Measurements from ENCODE around the gene WDR31.

WDR31 gene

DNA sequence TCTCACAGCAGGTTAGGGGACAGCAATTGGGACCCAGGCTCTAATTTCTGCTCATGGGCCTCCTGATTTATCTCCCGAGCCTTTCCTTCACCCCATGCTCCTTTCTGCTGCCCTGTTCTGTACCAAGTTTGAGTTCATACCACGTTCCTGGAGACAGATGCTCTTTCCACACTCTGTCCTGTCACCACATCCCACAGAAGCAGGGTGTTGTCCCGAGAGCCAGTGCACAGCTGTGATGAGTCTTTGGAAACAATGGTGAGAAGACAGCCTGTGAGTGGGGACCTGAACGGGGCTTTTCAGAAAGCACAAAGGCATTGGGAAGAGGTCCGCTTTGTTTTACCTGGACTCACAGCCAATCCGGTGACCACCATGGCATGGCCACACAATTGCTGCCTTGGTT, 17.4 kb downstream of the WDR31 start:
- H3K4me3 ChIP-seq (ENCODE audit: low read depth in 1 of 2, low read length in 2 of 2) = no peak overlapping the region
- H3K27ac ChIP-seq (ENCODE audit: low read length) = no peak overlapping the region
- H3K36me3 ChIP-seq (ENCODE audit: control insufficient read depth in 1 of 2, insufficient read depth in 2 of 2, low read length in 2 of 2) = peaks cover 4 to 25% of the 10 kb centered on the region in 2 donors
- H3K9me3 ChIP-seq (ENCODE audit: control insufficient read depth in 1 of 2, low read length in 2 of 2) = no peaks in the 10 kb centered on the region
- no peaks in the 10 kb centered on the region for H3K27me3 ChIP-seq (ENCODE audit: low read depth, low read length)
- no peaks in the 10 kb centered on the region for H3K4me1 ChIP-seq (ENCODE audit: control insufficient read depth in 1 of 2, insufficient read depth in 2 of 2, low read length in 2 of 2)

GRCh38 chr9:113320051-113320450, 20.0 kb downstream of the WDR31 start:
- peaks cover 4 to 25% of the 10 kb centered on the region in 2 donors for H3K36me3 ChIP-seq (ENCODE audit: control insufficient read depth in 1 of 2, insufficient read depth in 2 of 2, low read length in 2 of 2)
- no peaks in the 10 kb centered on the region for H3K27me3 ChIP-seq (ENCODE audit: low read depth, low read length)

DNA sequence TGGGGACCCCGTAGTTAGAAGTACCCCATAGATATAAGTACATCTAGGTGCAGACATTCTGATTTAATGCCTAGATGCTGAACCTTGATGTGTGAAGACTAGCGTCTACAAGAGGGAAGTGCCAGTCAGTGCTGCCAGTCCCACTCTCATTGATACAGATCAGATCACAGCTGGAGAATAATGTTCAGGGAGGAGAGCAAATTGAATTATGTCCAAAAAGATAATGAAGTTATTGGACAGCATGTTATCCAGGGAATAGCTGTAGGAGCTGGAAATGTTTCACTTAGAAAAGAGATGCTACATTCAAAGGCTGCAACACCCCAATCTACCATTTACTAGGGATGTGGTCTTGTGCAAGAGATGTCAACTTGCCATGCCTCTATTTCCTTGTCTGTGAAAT, 21.0 kb downstream of the WDR31 start:
- no peaks in the 10 kb centered on the region for H3K9me3 ChIP-seq (ENCODE audit: control insufficient read depth in 1 of 2, low read length in 2 of 2)
- peaks cover 4 to 25% of the 10 kb centered on the region in 2 donors for H3K36me3 ChIP-seq (ENCODE audit: control insufficient read depth in 1 of 2, insufficient read depth in 2 of 2, low read length in 2 of 2)

More at GRCh38 chr9:113320051-113320450, 20.0 kb downstream of the WDR31 start:
- Histone ChIP-seq H3K27ac (ENCODE audit: low read length) (no peak overlapping the region), H3K9me3 (ENCODE audit: control insufficient read depth in 1 of 2, low read length in 2 of 2) (no peaks in the 10 kb centered on the region), H3K4me1 (ENCODE audit: control insufficient read depth in 1 of 2, insufficient read depth in 2 of 2, low read length in 2 of 2) (no peaks in the 10 kb centered on the region), H3K4me3 (ENCODE audit: low read depth in 1 of 2, low read length in 2 of 2) (no peak overlapping the region)

DNA sequence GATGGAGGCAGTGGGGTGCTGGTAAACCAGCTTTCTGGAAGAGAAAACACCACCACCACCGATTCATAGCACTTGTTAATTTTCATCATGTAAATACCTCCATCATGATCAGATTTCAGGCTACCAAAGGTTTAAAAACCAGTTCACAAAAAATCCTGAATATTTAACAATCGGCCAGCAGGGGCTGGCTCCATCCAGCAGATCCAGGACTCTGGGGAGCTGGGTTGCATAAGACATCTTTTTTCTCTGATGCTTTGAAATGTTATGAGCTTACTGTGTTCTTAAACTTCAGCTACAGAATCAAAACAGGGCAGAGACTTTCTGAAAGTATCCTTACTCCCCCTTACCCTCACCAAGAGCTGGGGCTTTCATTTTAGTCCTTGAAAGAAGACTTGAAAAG, 22.3 kb downstream of the WDR31 start:
- Histone ChIP-seq H3K27me3 (ENCODE audit: low read depth, low read length) (no peaks in the 10 kb centered on the region), H3K4me1 (ENCODE audit: control insufficient read depth in 1 of 2, insufficient read depth in 2 of 2, low read length in 2 of 2) (no peaks in the 10 kb centered on the region), H3K36me3 (ENCODE audit: control insufficient read depth in 1 of 2, insufficient read depth in 2 of 2, low read length in 2 of 2) (peaks cover 4 to 25% of the 10 kb centered on the region in 2 donors), H3K27ac (ENCODE audit: low read length) (no peak overlapping the region), H3K4me3 (ENCODE audit: low read depth in 1 of 2, low read length in 2 of 2) (no peak overlapping the region), H3K9me3 (ENCODE audit: control insufficient read depth in 1 of 2, low read length in 2 of 2) (no peaks in the 10 kb centered on the region)

More for the DNA sequence above, 21.0 kb downstream of the WDR31 start:
- no peaks in the 10 kb centered on the region for H3K27me3 ChIP-seq (ENCODE audit: low read depth, low read length)
- no peaks in the 10 kb centered on the region for H3K4me1 ChIP-seq (ENCODE audit: control insufficient read depth in 1 of 2, insufficient read depth in 2 of 2, low read length in 2 of 2)
- H3K27ac ChIP-seq (ENCODE audit: low read length) = no peak overlapping the region
- no peak overlapping the region for H3K4me3 ChIP-seq (ENCODE audit: low read depth in 1 of 2, low read length in 2 of 2)

- no peaks in the 10 kb centered on the region for H3K4me1 ChIP-seq (ENCODE audit: control insufficient read depth in 1 of 2, insufficient read depth in 2 of 2, low read length in 2 of 2)
- no peaks in the 10 kb centered on the region for H3K9me3 ChIP-seq (ENCODE audit: control insufficient read depth in 1 of 2, low read length in 2 of 2)
- H3K4me3 ChIP-seq (ENCODE audit: low read depth in 1 of 2, low read length in 2 of 2) = no peak overlapping the region
- peaks cover 4 to 19% of the 10 kb centered on the region in 2 donors for H3K36me3 ChIP-seq (ENCODE audit: control insufficient read depth in 1 of 2, insufficient read depth in 2 of 2, low read length in 2 of 2)
- no peak overlapping the region for H3K27ac ChIP-seq (ENCODE audit: low read length)
- no peaks in the 10 kb centered on the region for H3K27me3 ChIP-seq (ENCODE audit: low read depth, low read length)
Measured at GRCh38 chr9:113316030-113316429, 24.0 kb downstream of the WDR31 start.

DNA sequence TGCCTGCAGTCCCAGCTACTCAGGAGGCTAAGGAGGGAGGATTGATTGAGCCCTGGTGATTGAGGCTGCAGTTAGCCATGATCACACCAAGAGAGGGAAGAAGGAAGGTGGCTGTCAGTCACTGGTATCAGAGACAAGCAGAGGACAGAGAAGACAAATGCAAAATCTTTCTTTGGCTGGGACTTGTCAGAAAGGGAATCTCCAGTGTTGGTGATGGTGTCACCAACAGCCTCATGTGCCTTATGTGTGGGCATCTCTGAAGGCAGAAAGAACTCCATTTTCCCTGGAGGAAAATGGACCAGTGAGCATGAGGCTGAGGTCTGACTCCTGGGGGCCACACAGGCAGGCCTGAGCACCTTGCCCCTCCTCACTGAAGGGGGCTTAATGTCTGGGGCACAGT, 24.8 kb downstream of the WDR31 start:
- Histone ChIP-seq H3K9me3 (ENCODE audit: control insufficient read depth in 1 of 2, low read length in 2 of 2) (no peaks in the 10 kb centered on the region), H3K4me1 (ENCODE audit: control insufficient read depth in 1 of 2, insufficient read depth in 2 of 2, low read length in 2 of 2) (no peaks in the 10 kb centered on the region), H3K4me3 (ENCODE audit: low read depth in 1 of 2, low read length in 2 of 2) (no peak overlapping the region), H3K27me3 (ENCODE audit: low read depth, low read length) (no peaks in the 10 kb centered on the region), H3K36me3 (ENCODE audit: control insufficient read depth in 1 of 2, insufficient read depth in 2 of 2, low read length in 2 of 2) (peaks cover 4 to 16% of the 10 kb centered on the region in 2 donors), H3K27ac (ENCODE audit: low read length) (no peak overlapping the region)

GRCh38 chr9:113313261-113313660, 26.8 kb downstream of the WDR31 start:
- no peak overlapping the region for H3K27ac ChIP-seq (ENCODE audit: low read length)
- no peaks in the 10 kb centered on the region for H3K9me3 ChIP-seq (ENCODE audit: control insufficient read depth in 1 of 2, low read length in 2 of 2)
- no peaks in the 10 kb centered on the region for H3K4me1 ChIP-seq (ENCODE audit: control insufficient read depth in 1 of 2, insufficient read depth in 2 of 2, low read length in 2 of 2)
- no peaks in the 10 kb centered on the region for H3K27me3 ChIP-seq (ENCODE audit: low read depth, low read length)
- H3K36me3 ChIP-seq (ENCODE audit: control insufficient read depth in 1 of 2, insufficient read depth in 2 of 2, low read length in 2 of 2) = peaks cover 0 to 6% of the 10 kb centered on the region in 2 donors
- no peak overlapping the region for H3K4me3 ChIP-seq (ENCODE audit: low read depth in 1 of 2, low read length in 2 of 2)

DNA sequence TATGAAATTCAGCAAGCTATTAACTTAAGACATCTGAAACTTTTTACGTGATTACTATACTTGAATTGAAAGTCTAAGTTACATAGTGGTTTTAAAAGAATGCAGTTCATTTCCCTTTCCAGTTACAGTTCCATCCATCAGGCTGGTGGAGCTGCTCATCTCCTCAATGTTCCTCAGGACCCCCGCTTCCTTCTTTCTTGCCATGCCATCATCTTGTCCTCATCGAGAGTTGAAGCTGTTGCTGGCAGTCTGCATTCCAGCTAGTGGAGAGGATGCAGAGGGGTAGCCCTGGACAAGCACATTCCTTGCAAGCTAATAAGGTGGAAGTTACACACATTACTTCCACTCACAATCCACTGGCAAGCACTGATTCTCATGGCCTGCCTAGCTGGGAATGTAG, 28.1 kb downstream of the WDR31 start:
- no peaks in the 10 kb centered on the region for H3K27me3 ChIP-seq (ENCODE audit: low read depth, low read length)
- no peaks in the 10 kb centered on the region for H3K36me3 ChIP-seq (ENCODE audit: control insufficient read depth in 1 of 2, insufficient read depth in 2 of 2, low read length in 2 of 2)
- no peaks in the 10 kb centered on the region for H3K4me1 ChIP-seq (ENCODE audit: control insufficient read depth in 1 of 2, insufficient read depth in 2 of 2, low read length in 2 of 2)
- H3K27ac ChIP-seq (ENCODE audit: low read length) = no peak overlapping the region
- H3K4me3 ChIP-seq (ENCODE audit: low read depth in 1 of 2, low read length in 2 of 2) = no peak overlapping the region
- no peaks in the 10 kb centered on the region for H3K9me3 ChIP-seq (ENCODE audit: control insufficient read depth in 1 of 2, low read length in 2 of 2)

- Histone ChIP-seq H3K27me3 (ENCODE audit: low read depth, low read length) (no peaks in the 10 kb centered on the region), H3K27ac (ENCODE audit: low read length) (no peak overlapping the region), H3K4me3 (ENCODE audit: low read depth in 1 of 2, low read length in 2 of 2) (no peak overlapping the region), H3K9me3 (ENCODE audit: control insufficient read depth in 1 of 2, low read length in 2 of 2) (no peaks in the 10 kb centered on the region), H3K4me1 (ENCODE audit: control insufficient read depth in 1 of 2, insufficient read depth in 2 of 2, low read length in 2 of 2) (no peaks in the 10 kb centered on the region), H3K36me3 (ENCODE audit: control insufficient read depth in 1 of 2, insufficient read depth in 2 of 2, low read length in 2 of 2) (no peaks in the 10 kb centered on the region)
Measured at GRCh38 chr9:113310538-113310937, 29.5 kb downstream of the WDR31 start.

DNA sequence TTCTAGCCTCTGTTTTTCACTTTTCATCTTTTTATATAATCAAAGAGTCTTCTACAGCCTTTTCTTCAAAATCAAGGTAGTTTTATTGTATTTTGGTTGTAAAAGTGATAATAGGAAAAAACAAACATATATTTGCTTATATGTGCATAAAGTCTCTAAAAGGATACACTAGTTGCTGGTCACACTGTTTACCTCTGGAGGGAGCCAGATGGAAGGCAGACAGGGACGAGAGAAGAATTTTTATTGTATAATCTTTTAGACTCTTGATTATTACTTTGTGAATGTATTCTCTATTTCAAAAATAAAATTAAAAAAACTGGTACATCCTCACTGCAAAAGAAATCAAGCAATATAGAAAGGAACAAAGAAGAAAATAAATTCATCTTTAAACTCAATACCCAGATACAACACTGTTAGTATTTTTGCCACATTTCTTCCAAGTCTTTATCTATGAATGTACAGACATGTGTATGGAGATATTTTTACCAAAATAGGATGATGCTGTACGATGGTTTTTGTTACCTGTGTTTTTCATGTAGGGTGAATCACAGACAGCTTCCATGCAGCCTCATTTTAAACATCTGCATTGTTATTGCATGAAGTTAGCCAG, 30.8 kb downstream of the WDR31 start:
- Histone ChIP-seq H3K4me1 (ENCODE audit: control insufficient read depth in 1 of 2, insufficient read depth in 2 of 2, low read length in 2 of 2) (no peaks in the 10 kb centered on the region), H3K27ac (ENCODE audit: low read length) (no peak overlapping the region), H3K36me3 (ENCODE audit: control insufficient read depth in 1 of 2, insufficient read depth in 2 of 2, low read length in 2 of 2) (no peaks in the 10 kb centered on the region)

GRCh38 chr9:113307396-113307975, 32.6 kb downstream of the WDR31 start:
- no peak overlapping the region for H3K4me3 ChIP-seq (ENCODE audit: low read depth in 1 of 2, low read length in 2 of 2)
- no peaks in the 10 kb centered on the region for H3K9me3 ChIP-seq (ENCODE audit: control insufficient read depth in 1 of 2, low read length in 2 of 2)
- H3K27ac ChIP-seq (ENCODE audit: low read length) = no peak overlapping the region
- H3K27me3 ChIP-seq (ENCODE audit: low read depth, low read length) = no peaks in the 10 kb centered on the region
- H3K4me1 ChIP-seq (ENCODE audit: control insufficient read depth in 1 of 2, insufficient read depth in 2 of 2, low read length in 2 of 2) = no peaks in the 10 kb centered on the region
- no peaks in the 10 kb centered on the region for H3K36me3 ChIP-seq (ENCODE audit: control insufficient read depth in 1 of 2, insufficient read depth in 2 of 2, low read length in 2 of 2)

More for the DNA sequence above, 30.8 kb downstream of the WDR31 start:
- H3K4me3 ChIP-seq (ENCODE audit: low read depth in 1 of 2, low read length in 2 of 2) = no peak overlapping the region
- H3K27me3 ChIP-seq (ENCODE audit: low read depth, low read length) = no peaks in the 10 kb centered on the region
- no peaks in the 10 kb centered on the region for H3K9me3 ChIP-seq (ENCODE audit: control insufficient read depth in 1 of 2, low read length in 2 of 2)

- no peaks in the 10 kb centered on the region for H3K9me3 ChIP-seq (ENCODE audit: control insufficient read depth in 1 of 2, low read length in 2 of 2)
- no peak overlapping the region for H3K4me3 ChIP-seq (ENCODE audit: low read depth in 1 of 2, low read length in 2 of 2)
- H3K36me3 ChIP-seq (ENCODE audit: control insufficient read depth in 1 of 2, insufficient read depth in 2 of 2, low read length in 2 of 2) = no peaks in the 10 kb centered on the region
- H3K4me1 ChIP-seq (ENCODE audit: control insufficient read depth in 1 of 2, insufficient read depth in 2 of 2, low read length in 2 of 2) = no peaks in the 10 kb centered on the region
- H3K27me3 ChIP-seq (ENCODE audit: low read depth, low read length) = no peaks in the 10 kb centered on the region
- H3K27ac ChIP-seq (ENCODE audit: low read length) = no peak overlapping the region
Measured at GRCh38 chr9:113306566-113306965, 33.5 kb downstream of the WDR31 start.
